ENCODE data around the gene APOM.
A peak's percentile ranks its signal among the peaks of the same experiment; 100 is the strongest.

The APOM gene

GRCh38 chr6:31664790-31665500, 9.3 kb downstream of the APOM start, which contains the start of gene GPANK1 (continued):
- TF ChIP-seq ZBTB44 (tag by site-specific recombination; IDR thresholded peaks at IDR 0.05) = 0 out of 2 replicates have a peak, but pooled peaks have one; percentile 49
- no peak; the same call in 1 of the 2 replicates for TF ChIP-seq ZSCAN16 (tag by site-specific recombination; IDR thresholded peaks at IDR 0.05)
- TF ChIP-seq PRDM10 (tag by site-specific recombination; IDR thresholded peaks at IDR 0.05) = peak; percentile 49; the same call in 1 of the 2 replicates
- TF ChIP-seq ZNF223 (tag by site-specific recombination; IDR thresholded peaks at IDR 0.05) = no peak
- peak; percentile 21; the same call in 1 of the 2 replicates for TF ChIP-seq ZNF24 (tag by site-specific recombination; IDR thresholded peaks at IDR 0.05)
- peak; percentile 48; the same call in 1 of the 2 replicates for TF ChIP-seq KLF8 (tag by site-specific recombination; IDR thresholded peaks at IDR 0.05)
- TF ChIP-seq ZNF629 (tag by site-specific recombination; IDR thresholded peaks at IDR 0.05) = peak; percentile 84
- peak; percentile 12; the same call in 1 of the 2 replicates for TF ChIP-seq ZNF394 (tag by site-specific recombination; IDR thresholded peaks at IDR 0.05; ENCODE audit: borderline replicate concordance)
- 0 out of 2 replicates have a peak, but pooled peaks have one; percentile 33 for TF ChIP-seq KLF17 (tag by site-specific recombination; IDR thresholded peaks at IDR 0.05)
- TF ChIP-seq ZBTB26 (tag by site-specific recombination; optimal IDR thresholded peaks at IDR 0.05) = peak; percentile 87
- TF ChIP-seq MYNN (tag by site-specific recombination; IDR thresholded peaks at IDR 0.05; ENCODE audit: borderline replicate concordance) = 0 out of 2 replicates have a peak, but pooled peaks have one; percentile 35
- TF ChIP-seq ZBTB48 (tag by site-specific recombination; IDR thresholded peaks at IDR 0.05) = 0 out of 2 replicates have a peak, but pooled peaks have one; percentile 23
- TF ChIP-seq TRIM28 (IDR thresholded peaks at IDR 0.05; ENCODE audit: borderline replicate concordance, low read length) = no peak
- TF ChIP-seq ZBTB21 (tag by site-specific recombination; IDR thresholded peaks at IDR 0.05) = peak; percentile 66
- 0 out of 2 replicates have a peak, but pooled peaks have one; percentile 30 for TF ChIP-seq ZNF610 (tag by site-specific recombination; IDR thresholded peaks at IDR 0.05; ENCODE audit: borderline replicate concordance)
- TF ChIP-seq OVOL3 (tag by site-specific recombination; IDR thresholded peaks at IDR 0.05) = no peak
- peak; percentile 93 for TF ChIP-seq ZBTB17 (tag by site-specific recombination; IDR thresholded peaks at IDR 0.05)
- TF ChIP-seq WT1 (tag by site-specific recombination; IDR thresholded peaks at IDR 0.05) = peak; percentile 78
- TF ChIP-seq ZNF514 (tag by site-specific recombination; IDR thresholded peaks at IDR 0.05) = no peak
- TF ChIP-seq SCRT2 (tag by site-specific recombination; IDR thresholded peaks at IDR 0.05) = peak; percentile 99
- peak; percentile 42; the same call in 1 of the 2 replicates for TF ChIP-seq ZNF660 (tag by site-specific recombination; IDR thresholded peaks at IDR 0.05)
- no peak for TF ChIP-seq ZNF138 (tag by site-specific recombination; IDR thresholded peaks at IDR 0.05; ENCODE audit: borderline replicate concordance)
- TF ChIP-seq ZNF558 (tag by site-specific recombination; IDR thresholded peaks at IDR 0.05) = 0 out of 2 replicates have a peak, but pooled peaks have one; percentile 37
- peak; percentile 56; the same call in 1 of the 2 replicates for TF ChIP-seq ZNF692 (tag by site-specific recombination; IDR thresholded peaks at IDR 0.05)
- TF ChIP-seq ZNF341 (tag by site-specific recombination; IDR thresholded peaks at IDR 0.05; ENCODE audit: low read depth) = peak; percentile 36; the same call in 1 of the 2 replicates
- no peak for TF ChIP-seq ZNF114 (tag by site-specific recombination; IDR thresholded peaks at IDR 0.05)
- peak; percentile 89; the same call in 1 of the 2 replicates for TF ChIP-seq ZNF76 (tag by site-specific recombination; IDR thresholded peaks at IDR 0.05; ENCODE audit: borderline replicate concordance, low read depth)
- peak; percentile 52 for TF ChIP-seq EGR2 (tag by site-specific recombination; IDR thresholded peaks at IDR 0.05; ENCODE audit: low read depth)
- peak; percentile 95 for TF ChIP-seq SCRT1 (tag by site-specific recombination; IDR thresholded peaks at IDR 0.05; ENCODE audit: borderline replicate concordance)

All from HEK293 (cell line).